GM12801 (cell line): ENCODE data around the gene UNC45A.

Experiments used
- CTCF ChIP-seq: IDR thresholded peaks from one replicate; pipeline ENCODE4 v1.5.1; 2011; ENCODE audit warnings: control low read depth; ENCODE audit not compliant: insufficient read length; ENCODE audit errors: extremely low read depth

The UNC45A gene

DNA sequence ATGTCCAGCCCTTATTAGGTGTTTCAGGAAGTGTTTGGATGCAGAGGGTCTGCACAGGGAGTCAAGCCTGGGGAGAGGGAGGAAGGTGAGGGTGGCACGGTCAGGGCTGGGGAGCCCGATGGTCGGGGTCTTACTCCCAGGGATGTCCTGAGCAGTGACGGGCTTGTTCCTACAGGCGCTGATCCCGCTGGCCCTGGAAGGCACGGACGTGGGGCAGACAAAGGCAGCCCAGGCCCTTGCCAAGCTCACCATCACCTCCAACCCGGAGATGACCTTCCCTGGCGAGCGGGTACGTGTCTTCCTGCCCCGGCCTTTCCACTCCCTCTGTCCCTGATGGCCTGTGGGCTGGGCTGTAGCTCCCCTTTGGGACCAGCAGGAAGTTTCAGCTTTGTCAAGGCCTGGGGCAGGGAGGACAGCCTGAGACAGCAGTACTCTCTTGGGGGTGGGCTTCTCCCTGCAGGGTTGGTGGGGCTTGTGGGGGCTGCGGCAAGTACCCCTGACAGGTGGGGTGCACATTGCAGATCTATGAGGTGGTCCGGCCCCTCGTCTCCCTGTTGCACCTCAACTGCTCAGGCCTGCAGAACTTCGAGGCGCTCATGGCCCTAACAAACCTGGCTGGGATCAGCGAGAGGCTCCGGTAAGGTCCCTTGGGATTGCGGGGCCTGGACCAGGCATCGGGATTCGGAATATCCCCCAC, 15.0 kb downstream of the UNC45A start:
- no peak for TF ChIP-seq CTCF

DNA sequence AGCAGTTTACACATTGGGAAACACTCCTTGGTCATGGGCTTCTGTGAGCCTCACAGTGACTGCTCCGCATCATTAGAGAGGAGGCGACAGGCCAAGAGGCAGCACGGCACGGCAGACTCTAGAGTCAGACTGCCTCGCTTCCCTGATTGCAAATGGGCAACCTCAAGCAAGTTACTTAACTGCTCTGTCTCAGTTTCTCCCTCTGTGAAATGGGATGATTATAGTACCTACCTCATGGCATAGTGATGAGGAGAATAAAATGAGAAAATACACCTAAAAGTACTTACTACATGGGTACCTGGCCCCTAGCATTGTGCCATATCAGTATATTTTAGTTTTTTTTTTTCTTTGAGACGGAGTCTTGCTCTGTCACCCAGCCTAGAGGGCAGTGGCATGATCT, 15.6 kb downstream of the UNC45A start:
- TF ChIP-seq CTCF: no peak

DNA sequence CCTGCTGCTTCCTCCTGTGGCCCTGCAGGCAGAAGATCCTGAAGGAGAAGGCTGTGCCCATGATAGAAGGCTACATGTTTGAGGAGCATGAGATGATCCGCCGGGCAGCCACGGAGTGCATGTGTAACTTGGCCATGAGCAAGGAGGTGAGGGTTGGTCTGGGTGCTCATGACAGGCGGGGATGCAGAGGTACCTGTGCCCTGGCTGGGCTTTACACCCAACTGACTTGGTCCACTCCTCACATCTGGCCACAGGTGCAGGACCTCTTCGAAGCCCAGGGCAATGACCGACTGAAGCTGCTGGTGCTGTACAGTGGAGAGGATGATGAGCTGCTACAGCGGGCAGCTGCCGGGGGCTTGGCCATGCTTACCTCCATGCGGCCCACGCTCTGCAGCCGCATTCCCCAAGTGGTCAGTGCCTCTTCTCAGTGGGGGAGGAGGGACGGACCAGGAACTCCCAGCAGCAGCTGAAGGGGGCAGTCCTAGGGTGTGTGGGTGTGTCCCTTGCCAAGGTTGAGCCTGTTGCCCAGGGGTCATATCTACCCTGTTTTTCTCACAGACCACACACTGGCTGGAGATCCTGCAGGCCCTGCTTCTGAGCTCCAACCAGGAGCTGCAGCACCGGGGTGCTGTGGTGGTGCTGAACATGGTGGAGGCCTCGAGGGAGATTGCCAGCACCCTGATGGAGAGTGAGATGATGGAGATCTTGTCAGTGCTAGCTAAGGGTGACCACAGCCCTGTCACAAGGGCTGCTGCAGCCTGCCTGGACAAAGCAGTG, 18.0 kb downstream of the UNC45A start:
- TF ChIP-seq CTCF: no peak

DNA sequence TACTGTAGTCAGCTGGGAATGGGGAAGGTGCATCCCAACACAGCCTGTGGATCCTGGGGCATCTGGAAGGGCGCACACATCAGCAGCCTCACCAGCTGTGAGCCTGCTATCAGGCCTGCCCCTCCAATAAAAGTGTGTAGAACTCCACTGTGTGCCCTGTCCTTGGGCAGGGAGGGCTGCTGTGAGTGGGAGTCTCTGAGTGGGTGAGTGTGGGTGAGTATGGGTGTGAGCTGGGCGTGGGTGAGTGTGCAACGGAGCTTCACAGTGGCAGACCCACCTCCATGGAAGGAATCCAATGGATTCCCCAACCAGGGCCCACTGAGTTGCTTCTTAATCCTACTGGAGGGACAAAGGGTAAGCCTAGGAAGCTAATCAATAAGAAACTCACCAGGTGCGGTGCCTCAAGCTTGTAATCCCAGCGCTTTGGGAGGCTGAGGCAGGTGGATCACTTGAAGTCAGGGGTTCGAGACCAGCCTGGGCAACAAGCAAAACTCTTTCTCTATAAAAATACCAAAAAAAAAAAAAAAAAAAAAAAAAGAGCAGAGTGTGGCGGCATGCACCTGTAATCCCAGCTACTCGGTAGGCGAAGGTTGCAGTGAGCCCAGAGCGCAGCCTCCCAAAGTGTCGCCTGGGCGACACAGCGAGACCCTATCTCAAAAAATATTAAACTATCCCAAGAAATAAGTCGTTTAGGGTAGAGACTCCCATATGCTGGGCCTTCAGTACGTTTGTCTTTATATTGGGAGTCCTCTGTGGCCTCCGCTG, 19.0 kb downstream of the UNC45A start:
- no peak for TF ChIP-seq CTCF

- TF ChIP-seq CTCF: no peak
Observed at GRCh38 chr15:90954712-90955623, 19.9 kb downstream of the UNC45A start, which contains the start of gene RCCD1. TSS of gene RCCD1 (plus strand) at chr15:90954884. CDS start at chr15:90956735, 1,851 bp downstream.

GRCh38 chr15:90955624-90956273, 20.7 kb downstream of the UNC45A start:
- TF ChIP-seq CTCF: no peak
